HG02938 (cell line): Measurements from ENCODE around the gene TRUB1.

Experiments used
- ATAC-seq: cut with Tn5 transposase; IDR thresholded peaks from one replicate; pipeline ENCODE4 v1.9.1; 2021; ENCODE audit warnings: mild to moderate bottlenecking, moderate library complexity; ENCODE audit not compliant: unreplicated experiment

The TRUB1 gene

DNA sequence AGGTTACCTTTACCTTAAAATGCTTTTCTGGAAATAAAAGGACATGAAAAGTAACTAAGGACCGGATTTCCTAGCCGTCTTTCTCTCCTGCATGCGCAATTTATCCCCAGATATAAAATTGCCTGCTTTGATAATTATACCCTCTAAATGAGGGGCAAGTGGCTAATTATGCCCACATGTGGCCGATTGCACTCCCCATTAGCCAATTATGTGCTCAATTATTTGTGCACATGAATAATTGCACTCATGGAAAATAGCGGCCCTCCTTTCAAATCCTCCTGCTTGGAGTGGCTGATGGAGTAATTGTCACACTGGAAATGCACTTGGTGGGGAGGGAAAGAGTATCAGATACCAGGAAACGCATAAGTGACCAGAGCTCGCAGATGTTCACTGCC, 88.7 kb downstream of the TRUB1 start:
- ATAC-seq = no peak
